Cardiac fibroblast (primary cell): ENCODE data around the gene PRKCA.

ENCODE experiments used
- DNase-seq, 2 donors: peaks; one replicate each; pipeline versions ENCODE4 v3.0.0 to v3.0.0-alpha.2; 2010; ENCODE audit warnings: low read depth in 2 of 2
- H3K4me3 ChIP-seq, 2 donors: replicated peaks in 1 of 2; 1 replicate in 1 of 2; 2 replicates in 1 of 2; pipeline ENCODE4 v1.5.1; 2011; ENCODE audit warnings: low read depth in 2 of 2, low read length in 2 of 2, mild to moderate bottlenecking in 2 of 2, moderate library complexity in 1 of 2
- CTCF ChIP-seq: IDR thresholded peaks from one replicate; pipeline ENCODE4 v1.5.1; 2011; ENCODE audit warnings: low read depth, mild to moderate bottlenecking, low read length, inconsistent platforms

The PRKCA gene

GRCh38 chr17:66855204-66855603 lies 552.8 kb downstream of the PRKCA start:
- TF ChIP-seq CTCF = peak; percentile 41
- no peak overlapping the region for H3K4me3 ChIP-seq
- peak in 1 of 2 donors; percentile 3 for DNase-seq

DNA sequence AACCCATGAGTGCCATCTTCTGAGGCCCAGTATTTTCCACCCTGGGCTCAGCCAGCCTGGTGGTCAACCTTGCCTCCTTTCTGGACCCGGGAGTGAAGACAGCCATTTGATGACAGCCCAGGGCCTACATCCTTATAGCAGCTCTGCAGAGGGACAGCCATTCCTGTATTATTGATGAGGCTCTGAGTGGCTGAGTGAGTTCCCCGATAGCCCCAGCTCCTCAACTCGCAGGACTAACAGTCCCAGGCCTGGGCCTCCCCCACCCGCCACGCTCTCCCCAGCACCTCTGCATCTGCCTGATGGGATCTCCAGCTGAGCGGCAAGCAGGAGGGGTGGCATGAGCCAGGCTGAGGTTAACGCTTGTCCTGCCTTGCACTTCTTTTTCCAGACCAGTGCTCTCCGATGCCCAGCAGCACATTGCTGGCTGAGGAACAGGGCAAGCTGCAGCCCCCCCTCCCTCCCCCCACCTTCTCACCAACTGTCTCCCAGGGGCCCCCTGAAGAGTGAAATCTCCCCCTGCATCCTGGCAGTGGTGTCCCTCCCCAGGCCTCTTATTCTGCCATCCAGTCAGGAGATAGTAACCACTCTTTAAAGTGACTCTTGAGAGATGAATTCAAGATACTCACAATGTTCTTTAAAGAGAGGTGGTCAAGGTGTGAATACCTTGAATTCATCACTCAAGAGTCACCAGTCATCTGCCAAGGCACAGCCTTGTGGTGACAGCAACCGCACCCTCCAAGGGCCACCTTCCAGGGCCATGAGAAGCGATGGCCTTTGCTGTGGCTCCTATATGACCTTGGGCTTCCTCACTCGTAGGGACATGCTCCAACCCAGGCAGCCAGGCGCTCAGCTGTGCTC lies 556.0 kb downstream of the PRKCA start:
- H3K4me3 ChIP-seq = no peak overlapping the region
- DNase-seq = no peak
- TF ChIP-seq CTCF = no peak

GRCh38 chr17:66859353-66859752 lies 556.9 kb downstream of the PRKCA start:
- no peak for DNase-seq
- no peak for TF ChIP-seq CTCF

DNA sequence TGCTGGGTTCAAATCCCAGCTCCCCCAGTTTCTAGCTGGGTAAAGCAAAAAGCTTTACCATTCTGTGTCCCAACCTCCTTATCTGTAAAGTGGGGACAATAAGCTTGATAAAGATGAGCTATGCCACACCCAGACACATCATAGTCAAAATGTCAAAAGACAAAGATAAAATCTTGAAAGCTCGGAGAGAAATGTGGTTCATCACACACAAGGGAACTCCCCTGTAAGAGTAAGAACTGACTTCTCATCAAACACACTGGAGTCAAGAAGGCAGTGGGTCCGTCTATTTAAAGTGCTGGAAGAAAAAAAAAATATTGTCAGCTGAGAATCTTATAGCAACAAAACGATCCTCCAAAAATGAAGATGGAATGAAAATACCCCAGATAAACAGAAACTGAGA lies 557.8 kb downstream of the PRKCA start:
- no peak overlapping the region for H3K4me3 ChIP-seq
- TF ChIP-seq CTCF = no peak
- no peak for DNase-seq

More at GRCh38 chr17:66859353-66859752, 556.9 kb downstream of the PRKCA start:
- no peak overlapping the region for H3K4me3 ChIP-seq
